ENCODE data around the gene TRIML2.
A peak's percentile ranks its signal among the peaks of the same experiment; 100 is the strongest.

The TRIML2 gene

GRCh38 chr4:188109157-188109755, at the start of gene TRIML2:
TRIML2 (minus strand) TSS chr4:188109603; CDS start chr4:188105368, 4,235 bp downstream.
- DNase-seq, result peak; percentile 48

- no peak for DNase-seq
Observed at GRCh38 chr4:188158336-188158735, 48.9 kb upstream of the TRIML2 start.

GRCh38 chr4:188154668-188155405, 45.4 kb upstream of the TRIML2 start:
- no peak for DNase-seq

- DNase-seq, result no peak
Observed at GRCh38 chr4:188147776-188148175, 38.4 kb upstream of the TRIML2 start.

- DNase-seq, result no peak
Observed at GRCh38 chr4:188147176-188147575, 37.8 kb upstream of the TRIML2 start.

GRCh38 chr4:188146618-188147017, 37.2 kb upstream of the TRIML2 start:
- no peak for DNase-seq

GRCh38 chr4:188145601-188146000, 36.2 kb upstream of the TRIML2 start:
- peak; percentile 33 for DNase-seq

GRCh38 chr4:188143731-188144130, 34.3 kb upstream of the TRIML2 start:
- DNase-seq, result no peak

GRCh38 chr4:188139671-188140070, 30.3 kb upstream of the TRIML2 start:
- no peak for DNase-seq

- DNase-seq, result no peak
Observed at GRCh38 chr4:188139141-188139540, 29.7 kb upstream of the TRIML2 start, which contains the start of gene TRIML1. TRIML1 (plus strand) TSS chr4:188139441; CDS start chr4:188139559, 118 bp downstream.

GRCh38 chr4:188138227-188138626, 28.8 kb upstream of the TRIML2 start:
- DNase-seq, result no peak

- DNase-seq, result no peak
Observed at GRCh38 chr4:188132232-188132631, 22.8 kb upstream of the TRIML2 start.

- DNase-seq, result no peak
Observed at GRCh38 chr4:188130355-188130754, 21.0 kb upstream of the TRIML2 start.

- peak; percentile 88 for DNase-seq
Observed at GRCh38 chr4:188127214-188127874, 17.9 kb upstream of the TRIML2 start.

- DNase-seq, result no peak
Observed at GRCh38 chr4:188121530-188121929, 12.1 kb upstream of the TRIML2 start.

- no peak for DNase-seq
Observed at GRCh38 chr4:188117631-188118324, 8.4 kb upstream of the TRIML2 start.

- peak; percentile 19 for DNase-seq
Observed at GRCh38 chr4:188113156-188113555, 3.8 kb upstream of the TRIML2 start.

GRCh38 chr4:188111955-188112354, 2.6 kb upstream of the TRIML2 start:
- no peak for DNase-seq

GRCh38 chr4:188110741-188111471, 1.5 kb upstream of the TRIML2 start:
- DNase-seq, result peak; percentile 26

GRCh38 chr4:188110036-188110435, 633 bp upstream of the TRIML2 start:
- DNase-seq, result peak; percentile 12

- DNase-seq, result peak; percentile 42
Observed at GRCh38 chr4:188107931-188108843, 1.2 kb downstream of the TRIML2 start.

Data from fibroblast of skin of right quadriceps (primary cell).